Kidney (tissue), 14 donors: Measurements from ENCODE around the gene FXR1. TPM values are rescaled to one million over a fixed set of nuclear protein-coding genes. Genes with fewer than 3 reads are reported as not detected.

Source experiments
- DNase-seq, 5 donors: peaks; one replicate each; pipeline ENCODE4 v3.0.0-alpha.2; 2013 to 2020
- FAIRE-seq: peaks from 2 replicates; lab custom pipeline; 2012; peaks lifted over from hg19 to GRCh38; lab: Jason Lieb, UNC
- H3K27ac ChIP-seq, 2 donors: one replicate each; pipeline ENCODE4 v1.7.0; 2013; ENCODE audit warnings: low read depth in 2 of 2, low read length in 2 of 2, inconsistent platforms in 1 of 2
- H3K27me3 ChIP-seq: one replicate; pipeline ENCODE4 v1.7.1; 2013; ENCODE audit warnings: low read length, inconsistent platforms; ENCODE audit not compliant: control insufficient read depth, insufficient read depth
- H3K36me3 ChIP-seq, 3 donors: one replicate each; pipeline versions ENCODE4 v1.7.0 to v1.7.1; 2013; ENCODE audit warnings: low read length in 3 of 3, control low read depth in 1 of 3, inconsistent platforms in 1 of 3; ENCODE audit not compliant: insufficient read depth in 3 of 3, control insufficient read depth in 2 of 3
- H3K4me1 ChIP-seq, 3 donors: one replicate each; pipeline versions ENCODE4 v1.7.0 to v1.7.1; 2013; ENCODE audit warnings: low read length in 3 of 3, inconsistent platforms in 1 of 3, low read depth in 1 of 3; ENCODE audit not compliant: control insufficient read depth in 2 of 3, insufficient read depth in 2 of 3
- H3K4me3 ChIP-seq, 3 donors: one replicate each; pipeline versions ENCODE4 v1.7.0 to v1.8.1; 2013; ENCODE audit warnings: low read length in 3 of 3, control low read depth in 1 of 3, inconsistent platforms in 1 of 3
- H3K9ac ChIP-seq, 3 donors: one replicate each; pipeline versions ENCODE4 v1.7.0 to v1.7.1; 2013; ENCODE audit warnings: low read length in 3 of 3, control low read depth in 1 of 3, inconsistent platforms in 1 of 3
- H3K9me3 ChIP-seq, 3 donors: one replicate each; pipeline versions ENCODE4 v1.7.0 to v1.7.1; 2013; ENCODE audit warnings: low read length in 3 of 3, control low read depth in 1 of 3, inconsistent platforms in 1 of 3; ENCODE audit not compliant: control insufficient read depth in 2 of 3, insufficient read depth in 1 of 3
- intact Hi-C: fragments of 100-400 bp; cut with DNase I; formaldehyde crosslinking; loops from one replicate; pipeline ENCODE4 v1.11.1; 2022
- polyA plus RNA-seq: library from polyadenylated mRNA; stranded (reverse); fragments of 350-450 nt; fragmentation: Illumina TruSeq; extraction: RNeasy Lipid Tissue Mini Kit (QIAGEN cat#74804); gene quantifications from one replicate; pipeline ENCODE4 v1.2.3, GENCODE V29; 2014; ENCODE audit warnings: low read depth, low replicate concordance; ENCODE audit not compliant: insufficient read depth
- total RNA-seq: library from RNA; stranded (reverse); fragmentation: NEBNext Ultra II Directional; extraction: Animal tissue kit (Norgen Biotek cat#: 25700); gene quantifications from one replicate; pipeline ENCODE4 v1.2.1, GENCODE V29; 2021
- TF ChIP-seq, protein P1 (sequence below): IDR thresholded peaks from 3 replicates; pipeline ENCODE4 v1.5.1; 2012; ENCODE audit warnings: mild to moderate bottlenecking, moderate library complexity, borderline replicate concordance; ENCODE audit not compliant: insufficient read depth; ENCODE audit errors: extremely low read depth
- donor health status: control.
- donor health status: control.
- donor health status: control.
- donor health status: control.
- donor health status: control.
- donor health status: DM: yes; HTN: yes; CAD: no.
- donor health status: Normal renal cell carcinoma (clear cell type).

The FXR1 gene
- total and polyA plus RNA-seq, 2 donors from 2014 or later: 64.3 to 96.8 TPM

DNA sequence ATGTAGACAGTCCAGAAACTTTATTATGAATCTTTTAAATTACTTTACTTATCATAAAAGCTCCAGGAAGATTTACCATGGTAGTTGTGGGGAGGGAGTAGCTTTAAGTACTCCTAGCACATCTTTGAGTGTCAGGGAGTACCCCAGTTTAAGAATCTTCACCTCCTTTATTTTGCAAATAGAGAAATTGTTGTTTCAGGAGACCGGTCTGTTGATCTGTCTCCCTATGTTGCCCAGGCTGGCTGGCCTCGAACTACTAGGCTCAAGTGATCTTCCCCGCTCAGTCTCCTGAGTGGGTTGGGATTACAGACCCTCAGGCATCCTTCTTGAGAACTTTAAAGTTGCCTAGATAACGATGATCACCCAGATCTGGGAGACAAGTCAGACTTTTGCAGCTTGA is 11.1 kb downstream of the FXR1 start:
- DNase-seq (no peak), FAIRE-seq (no peak)
- Histone ChIP-seq H3K4me1 (no peaks in the 10 kb centered on the region), H3K27me3 (no peaks in the 10 kb centered on the region), H3K27ac (no peak overlapping the region), H3K9me3 (no peaks in the 10 kb centered on the region), H3K4me3 (no peak overlapping the region), H3K9ac (no peak overlapping the region), H3K36me3 (no peaks in the 10 kb centered on the region)
- intact Hi-C loops: no loop called here
- TF ChIP-seq, protein P1, sequence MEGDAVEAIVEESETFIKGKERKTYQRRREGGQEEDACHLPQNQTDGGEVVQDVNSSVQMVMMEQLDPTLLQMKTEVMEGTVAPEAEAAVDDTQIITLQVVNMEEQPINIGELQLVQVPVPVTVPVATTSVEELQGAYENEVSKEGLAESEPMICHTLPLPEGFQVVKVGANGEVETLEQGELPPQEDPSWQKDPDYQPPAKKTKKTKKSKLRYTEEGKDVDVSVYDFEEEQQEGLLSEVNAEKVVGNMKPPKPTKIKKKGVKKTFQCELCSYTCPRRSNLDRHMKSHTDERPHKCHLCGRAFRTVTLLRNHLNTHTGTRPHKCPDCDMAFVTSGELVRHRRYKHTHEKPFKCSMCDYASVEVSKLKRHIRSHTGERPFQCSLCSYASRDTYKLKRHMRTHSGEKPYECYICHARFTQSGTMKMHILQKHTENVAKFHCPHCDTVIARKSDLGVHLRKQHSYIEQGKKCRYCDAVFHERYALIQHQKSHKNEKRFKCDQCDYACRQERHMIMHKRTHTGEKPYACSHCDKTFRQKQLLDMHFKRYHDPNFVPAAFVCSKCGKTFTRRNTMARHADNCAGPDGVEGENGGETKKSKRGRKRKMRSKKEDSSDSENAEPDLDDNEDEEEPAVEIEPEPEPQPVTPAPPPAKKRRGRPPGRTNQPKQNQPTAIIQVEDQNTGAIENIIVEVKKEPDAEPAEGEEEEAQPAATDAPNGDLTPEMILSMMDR: no peak

GRCh38 chr3:180926526-180926925 is 14.1 kb downstream of the FXR1 start:
- Histone ChIP-seq H3K36me3 (no peaks in the 10 kb centered on the region), H3K27me3 (no peaks in the 10 kb centered on the region), H3K4me3 (no peak overlapping the region), H3K9ac (no peak overlapping the region), H3K4me1 (no peaks in the 10 kb centered on the region), H3K27ac (no peak overlapping the region), H3K9me3 (no peaks in the 10 kb centered on the region)
- no peak for FAIRE-seq
- intact Hi-C loops: no loop called here
- DNase-seq: no peak
- TF ChIP-seq, protein P1: no peak

- Histone ChIP-seq H3K9ac (no peak overlapping the region), H3K9me3 (no peaks in the 10 kb centered on the region), H3K36me3 (no peaks in the 10 kb centered on the region), H3K4me1 (no peaks in the 10 kb centered on the region), H3K4me3 (no peak overlapping the region), H3K27me3 (no peaks in the 10 kb centered on the region), H3K27ac (no peak overlapping the region)
- TF ChIP-seq, protein P1: no peak
- no peak for FAIRE-seq
- intact Hi-C loops: no loop called here
- no peak for DNase-seq
Measured at GRCh38 chr3:180929376-180929775, 16.9 kb downstream of the FXR1 start.

- Histone ChIP-seq H3K9ac (no peak overlapping the region), H3K4me3 (no peak overlapping the region), H3K27me3 (no peaks in the 10 kb centered on the region), H3K27ac (no peak overlapping the region), H3K36me3 (no peaks in the 10 kb centered on the region), H3K4me1 (no peaks in the 10 kb centered on the region), H3K9me3 (no peaks in the 10 kb centered on the region)
- intact Hi-C loops: no loop called here
- FAIRE-seq (no peak), DNase-seq (no peak)
- TF ChIP-seq, protein P1: no peak
Measured at GRCh38 chr3:180930526-180930925, 18.1 kb downstream of the FXR1 start.
